ENCODE results near the gene EXOC3L4. TPM values are rescaled to one million over a fixed set of nuclear protein-coding genes. Genes with fewer than 3 reads are reported as not detected.
A peak's percentile ranks its signal among the peaks of the same experiment; 100 is the strongest.
"Not testable (repeated sequence)": the region's sequence is repeated elsewhere in the genome, so short reads cannot be mapped to it uniquely, and the experiment has no call there.

EXOC3L4 gene
- total RNA-seq: 8.6 TPM

DNA sequence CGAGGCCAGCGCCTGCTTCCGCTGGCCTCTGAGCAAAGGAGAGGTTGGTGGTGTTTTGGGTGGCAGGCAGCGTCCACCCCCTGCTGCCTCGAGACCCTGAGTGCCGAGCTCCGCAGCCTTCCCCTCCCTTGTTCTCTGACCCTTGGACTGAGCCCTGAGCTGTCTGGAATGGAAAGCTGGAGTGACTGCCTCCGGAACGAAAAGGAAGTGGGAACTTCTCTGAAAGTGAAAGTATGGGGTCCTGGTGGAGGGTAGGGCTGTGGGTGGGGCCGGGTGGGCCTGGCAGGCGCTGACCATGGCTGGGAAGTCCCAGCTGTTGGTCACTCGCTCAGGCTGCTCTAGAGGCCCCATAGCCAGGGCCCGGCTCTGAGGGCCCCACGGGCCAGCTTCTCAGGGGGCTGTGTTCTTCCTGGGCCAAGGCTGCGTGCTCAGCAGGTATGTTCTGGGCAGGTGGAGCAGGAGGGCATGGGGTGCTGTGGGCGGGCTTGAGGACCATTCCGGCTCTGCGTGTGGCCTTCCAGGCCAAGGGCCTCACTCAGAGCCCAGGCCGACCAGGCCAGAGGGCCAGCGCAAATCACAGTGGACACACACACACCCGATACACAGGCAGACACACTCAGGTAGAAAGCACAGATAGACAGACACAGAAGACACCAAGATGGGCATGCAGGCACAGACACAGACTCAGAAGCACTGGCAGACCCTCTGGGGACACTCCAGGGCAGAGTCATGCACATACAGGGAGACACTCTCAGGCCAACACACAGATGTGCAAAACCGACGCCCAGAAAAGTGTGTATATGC, at the start of gene EXOC3L4:
Gene EXOC3L4 (plus strand): TSS at position 320 of the 804 bp plus-strand sequence. CDS start 5,495 bp downstream, outside the sequence.
- intact Hi-C loops (cut with DNase I): no loop called here
- no peak for DNase-seq (ENCODE audit: extremely low spot score in 2 of 2)
- TF ChIP-seq CTCF (IDR thresholded peaks at IDR 0.05) (no peak), POLR2AphosphoS5 (IDR thresholded peaks at IDR 0.05; ENCODE audit: insufficient read depth in 1 of 2, low read depth in 1 of 2) (peak in 1 of 2 donors; percentile 21)
- Histone ChIP-seq H3K27me3 (no peaks in the 10 kb centered on the region), H3K4me3 (peak within 1 kb of the TSS; percentile 12 to 28), H3K27ac (peak within 1 kb of the TSS; percentile 72), H3K36me3 (no peaks in the 10 kb centered on the region), H3K4me1 (peaks cover 24% of the 10 kb centered on the region), H3K9me3 (no peaks in the 10 kb centered on the region)

DNA sequence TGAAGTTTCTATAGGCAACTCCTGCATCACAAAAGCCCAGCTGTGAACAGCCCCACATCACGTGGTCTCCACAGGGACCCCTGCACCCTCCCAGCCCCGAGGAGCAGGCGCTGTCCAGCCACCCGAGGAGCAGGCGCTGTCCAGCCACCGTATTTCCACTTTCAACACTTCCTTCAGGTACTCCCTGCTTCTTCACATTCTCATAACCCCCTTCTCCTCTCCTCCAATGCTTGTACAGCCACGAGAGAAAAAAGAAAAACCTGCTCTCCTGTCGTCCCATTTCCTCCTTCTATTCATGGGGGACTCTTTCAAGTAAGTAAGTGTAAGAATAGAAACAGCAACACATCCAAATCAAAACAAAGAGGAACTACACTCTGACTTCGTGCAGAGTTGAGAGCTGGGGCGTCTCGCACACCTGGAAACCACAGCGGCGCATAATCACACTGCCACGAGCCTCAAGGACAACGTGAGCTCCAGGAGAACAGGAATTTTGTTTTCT, 49.1 kb upstream of the EXOC3L4 start:
- no peaks in the 10 kb centered on the region for H3K27me3 ChIP-seq
- no peaks in the 10 kb centered on the region for H3K9me3 ChIP-seq
- DNase-seq (ENCODE audit: extremely low spot score in 2 of 2): no peak
- peaks cover 0 to 5% of the 10 kb centered on the region in 2 donors for H3K36me3 ChIP-seq
- H3K4me1 ChIP-seq: peaks cover 29% of the 10 kb centered on the region
- no peak overlapping the region for H3K27ac ChIP-seq
- TF ChIP-seq POLR2AphosphoS5 (IDR thresholded peaks at IDR 0.05; ENCODE audit: insufficient read depth in 1 of 2, low read depth in 1 of 2) (no peak), POLR2A (IDR thresholded peaks at IDR 0.05) (no peak), CTCF (IDR thresholded peaks at IDR 0.05) (no peak)
- no peak overlapping the region for H3K4me3 ChIP-seq
- intact Hi-C loops (cut with DNase I): no loop called here

DNA sequence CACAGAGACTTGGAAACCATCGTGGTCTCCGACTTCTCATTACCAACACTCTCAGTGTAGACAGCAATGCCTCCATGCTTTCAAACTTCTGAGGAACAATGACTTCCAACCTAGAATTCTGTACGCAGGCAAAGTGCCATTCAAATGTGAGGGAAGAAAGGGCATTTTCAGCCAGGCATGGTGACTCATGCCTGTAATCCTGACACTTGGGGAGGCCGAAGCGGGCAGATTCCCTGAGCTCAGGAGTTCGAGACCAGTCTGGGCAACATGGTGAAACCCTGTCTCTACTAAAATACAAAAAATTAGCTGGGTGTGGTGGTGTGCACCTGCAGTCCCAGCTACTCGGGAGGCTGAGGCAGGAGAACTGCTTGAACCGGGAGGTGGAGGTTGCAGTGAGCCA, 47.1 kb upstream of the EXOC3L4 start:
- peaks cover 39% of the 10 kb centered on the region for H3K4me1 ChIP-seq
- DNase-seq (ENCODE audit: extremely low spot score in 2 of 2); H3K4me3 ChIP-seq; H3K27ac ChIP-seq; intact Hi-C loops (cut with DNase I); H3K27me3 ChIP-seq; H3K36me3 ChIP-seq; H3K9me3 ChIP-seq: not testable (repeated sequence)

- no peaks in the 10 kb centered on the region for H3K9me3 ChIP-seq
- H3K36me3 ChIP-seq: no peaks in the 10 kb centered on the region
- no peak overlapping the region for H3K4me3 ChIP-seq
- H3K27ac ChIP-seq: no peak overlapping the region
- intact Hi-C loops (cut with DNase I): loop anchor here (5.0 to 10.0 kb wide), 2 partner anchors 76 to 274 kb away; partner anchors contain the start of gene TRAF3
- peaks cover 42% of the 10 kb centered on the region for H3K4me1 ChIP-seq
- no peaks in the 10 kb centered on the region for H3K27me3 ChIP-seq
- TF ChIP-seq POLR2A (IDR thresholded peaks at IDR 0.05): no peak
- no peak for TF ChIP-seq CTCF (IDR thresholded peaks at IDR 0.05)
- no peak for TF ChIP-seq POLR2AphosphoS5 (IDR thresholded peaks at IDR 0.05; ENCODE audit: insufficient read depth in 1 of 2, low read depth in 1 of 2)
- DNase-seq (ENCODE audit: extremely low spot score in 2 of 2): no peak
Observed at GRCh38 chr14:103050935-103051334, 43.6 kb upstream of the EXOC3L4 start.

GRCh38 chr14:103052407-103052806, 42.1 kb upstream of the EXOC3L4 start:
- H3K27ac ChIP-seq: no peak overlapping the region
- no peak for TF ChIP-seq POLR2A (IDR thresholded peaks at IDR 0.05)
- TF ChIP-seq POLR2AphosphoS5 (IDR thresholded peaks at IDR 0.05; ENCODE audit: insufficient read depth in 1 of 2, low read depth in 1 of 2): no peak
- no peak for TF ChIP-seq CTCF (IDR thresholded peaks at IDR 0.05)
- no peaks in the 10 kb centered on the region for H3K27me3 ChIP-seq
- H3K4me3 ChIP-seq: no peak overlapping the region
- H3K36me3 ChIP-seq: no peaks in the 10 kb centered on the region
- H3K4me1 ChIP-seq: peaks cover 37% of the 10 kb centered on the region
- no peaks in the 10 kb centered on the region for H3K9me3 ChIP-seq
- intact Hi-C loops (cut with DNase I): loop anchor here (5.0 to 10.0 kb wide), 2 partner anchors 78 to 275 kb away; partner anchors contain the start of gene TRAF3
- DNase-seq (ENCODE audit: extremely low spot score in 2 of 2): no peak
